Activated CD4-positive, alpha-beta T cell treated with anti-CD3 and anti-CD28 coated beads, Interleukin-2, amount 50 U/mL, for 48 hours (primary cell): ENCODE data around the gene ZNF507.
A peak's percentile ranks its signal among the peaks of the same experiment; 100 is the strongest.

Experiments
- DNase-seq, 2 experiments: peaks; one replicate each; pipeline ENCODE4 v3.0.0-alpha.2; 2020

ZNF507 gene

DNA sequence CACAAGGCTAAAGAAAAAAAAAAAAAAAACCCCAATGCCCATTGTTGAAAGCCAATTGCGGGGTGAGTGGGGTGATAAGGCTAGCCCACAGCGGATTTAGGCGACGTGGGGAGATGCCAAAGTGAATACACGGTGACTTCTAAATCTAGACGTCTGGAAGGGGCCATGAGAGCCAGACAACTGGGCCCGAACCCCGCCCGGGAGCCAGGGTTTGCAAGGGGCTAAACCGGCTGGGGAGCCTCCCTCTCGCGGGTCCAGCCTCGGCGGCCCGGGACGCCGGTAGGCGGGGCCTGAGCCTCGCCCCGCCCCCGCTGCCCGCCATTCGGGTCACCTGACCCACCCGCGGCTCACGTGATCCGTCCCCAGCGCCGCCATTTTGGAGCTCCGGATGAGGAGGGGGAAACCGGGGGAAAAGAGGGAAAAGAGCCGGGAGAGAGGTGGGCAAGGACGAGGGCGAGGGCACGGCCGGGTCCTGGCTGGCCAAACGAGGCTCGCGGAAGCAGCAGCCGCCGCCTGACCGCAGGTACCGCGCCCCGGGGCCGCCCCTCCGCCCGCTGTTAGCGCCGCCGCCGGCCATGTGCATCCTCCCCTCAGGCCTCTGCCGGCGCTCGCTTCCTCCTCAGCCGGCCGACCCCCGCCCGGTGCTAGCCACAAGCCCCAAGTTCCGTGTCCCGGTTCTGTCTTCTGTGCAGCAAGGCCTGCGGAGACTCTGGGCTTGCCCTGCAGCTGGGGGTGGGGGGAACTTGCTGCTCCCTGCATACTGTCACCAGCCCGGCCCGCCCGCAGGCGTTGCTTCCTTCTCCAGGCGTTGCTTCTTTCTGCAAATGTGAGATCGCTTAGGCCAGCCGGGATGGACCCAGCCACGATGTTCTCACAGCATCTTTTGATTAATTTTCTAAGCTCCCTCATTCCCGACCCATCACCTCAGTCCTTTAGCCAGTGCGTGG lies at the start of gene ZNF507:
Gene ZNF507, plus strand, starts transcription at position 350 of the 947 bp plus-strand sequence. CDS start 7,221 bp downstream, outside the sequence.
- peak; percentile 87 to 88 for DNase-seq

DNA sequence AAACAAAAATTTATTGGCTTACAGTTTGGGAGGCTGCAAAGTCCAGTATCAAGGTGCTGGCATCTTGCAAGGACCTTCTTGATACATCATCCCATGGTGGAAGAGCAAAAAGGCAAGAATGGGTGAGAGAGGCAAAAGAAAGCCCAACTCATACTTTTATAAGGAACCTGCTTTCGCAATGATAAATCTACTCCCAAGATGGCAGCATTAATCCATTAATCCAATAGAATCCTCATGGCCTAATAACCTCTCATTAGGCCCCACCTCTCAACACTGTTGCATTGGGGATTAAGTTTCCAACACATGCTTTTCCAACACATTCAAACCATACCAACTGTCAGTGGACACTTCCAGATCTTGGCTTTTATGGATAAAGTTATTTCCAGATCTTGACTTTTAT lies 48.7 kb upstream of the ZNF507 start:
- DNase-seq: no peak

DNA sequence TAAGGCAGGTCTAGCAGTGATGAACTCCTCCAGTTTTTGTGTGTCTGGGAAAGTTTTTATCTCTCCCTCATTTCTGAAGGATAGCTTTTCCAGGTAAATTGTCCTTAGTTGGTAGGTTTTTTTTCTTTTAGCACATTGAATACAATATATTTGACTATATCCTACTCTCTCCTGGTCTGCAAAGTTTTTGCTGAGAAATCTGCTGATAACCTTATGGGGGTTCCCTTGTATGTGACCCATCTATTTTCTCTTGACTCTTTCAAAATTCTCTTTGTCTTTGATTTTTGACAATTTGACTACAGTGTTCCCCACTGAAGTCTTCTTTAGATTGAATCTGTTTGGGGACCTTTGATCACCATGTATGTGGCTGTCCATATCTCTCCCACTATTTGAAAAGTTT lies 42.6 kb upstream of the ZNF507 start:
- no peak for DNase-seq

DNA sequence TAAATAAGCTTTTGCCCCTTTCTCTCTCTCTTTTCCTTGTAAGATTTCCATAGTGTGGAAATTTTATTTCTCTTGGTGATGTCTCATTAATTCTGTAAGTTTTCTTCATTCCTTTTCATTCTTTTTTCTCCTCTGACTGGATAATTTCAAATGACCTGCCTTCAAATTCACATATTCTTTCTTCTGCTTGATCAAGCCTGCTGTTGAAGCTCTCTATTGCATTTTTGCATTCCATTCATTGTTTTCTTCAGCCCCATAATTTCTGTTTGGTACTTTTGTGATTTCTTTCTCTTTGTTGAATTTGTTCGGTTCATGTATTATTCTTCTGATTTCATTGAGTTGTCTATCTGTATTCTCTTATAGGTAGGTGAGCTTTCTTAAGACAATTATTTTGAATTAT lies 42.2 kb upstream of the ZNF507 start:
- no peak for DNase-seq

DNA sequence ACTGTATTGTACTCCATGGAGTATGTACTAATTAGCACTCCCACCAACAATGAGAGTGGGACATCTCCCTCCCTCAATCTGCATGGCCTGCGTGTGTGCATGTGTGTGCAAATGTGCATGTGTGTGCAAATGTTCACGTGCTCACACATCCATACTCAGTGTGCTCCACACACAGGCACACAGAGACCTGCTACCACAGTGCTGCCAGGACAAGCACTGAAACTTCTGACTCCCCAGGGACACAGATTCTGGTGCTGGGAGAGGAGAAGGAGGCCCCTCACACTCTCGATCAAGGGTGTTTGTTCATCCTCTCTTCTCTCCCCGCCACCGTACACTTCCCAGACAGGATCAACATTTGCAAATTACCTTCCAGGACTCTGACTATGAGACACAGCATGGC lies 37.8 kb upstream of the ZNF507 start:
- no peak for DNase-seq

DNA sequence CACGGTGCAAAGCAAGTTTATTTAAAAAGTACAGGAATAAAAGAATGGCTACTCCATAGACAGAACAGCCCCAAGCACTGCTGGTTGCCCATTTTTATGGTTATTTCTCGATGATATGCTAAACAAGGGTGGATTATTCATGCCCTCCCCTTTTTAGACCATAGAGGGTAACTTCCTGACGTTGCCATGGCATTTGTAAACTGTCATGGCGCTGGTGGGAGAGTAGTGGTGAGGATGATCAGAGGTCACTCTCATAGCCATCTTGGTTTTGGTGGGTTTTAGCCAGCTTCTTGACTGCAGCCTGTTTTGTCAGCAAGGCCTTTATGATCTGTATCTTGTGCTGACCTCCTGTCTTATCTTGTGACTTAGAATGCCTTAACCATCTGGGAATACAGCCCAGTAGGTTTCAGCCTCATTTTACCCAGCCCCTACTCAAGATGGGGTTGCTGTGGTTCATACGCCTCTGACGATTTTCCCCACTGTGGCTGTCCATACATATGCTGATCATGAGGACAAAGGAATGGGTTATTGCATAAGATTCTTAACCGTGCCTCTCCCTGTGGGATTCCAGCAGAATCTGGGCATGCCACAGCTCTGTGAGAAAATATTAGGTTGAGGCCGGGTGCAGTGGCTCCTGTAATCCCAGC lies 36.9 kb upstream of the ZNF507 start:
- DNase-seq: no peak

DNA sequence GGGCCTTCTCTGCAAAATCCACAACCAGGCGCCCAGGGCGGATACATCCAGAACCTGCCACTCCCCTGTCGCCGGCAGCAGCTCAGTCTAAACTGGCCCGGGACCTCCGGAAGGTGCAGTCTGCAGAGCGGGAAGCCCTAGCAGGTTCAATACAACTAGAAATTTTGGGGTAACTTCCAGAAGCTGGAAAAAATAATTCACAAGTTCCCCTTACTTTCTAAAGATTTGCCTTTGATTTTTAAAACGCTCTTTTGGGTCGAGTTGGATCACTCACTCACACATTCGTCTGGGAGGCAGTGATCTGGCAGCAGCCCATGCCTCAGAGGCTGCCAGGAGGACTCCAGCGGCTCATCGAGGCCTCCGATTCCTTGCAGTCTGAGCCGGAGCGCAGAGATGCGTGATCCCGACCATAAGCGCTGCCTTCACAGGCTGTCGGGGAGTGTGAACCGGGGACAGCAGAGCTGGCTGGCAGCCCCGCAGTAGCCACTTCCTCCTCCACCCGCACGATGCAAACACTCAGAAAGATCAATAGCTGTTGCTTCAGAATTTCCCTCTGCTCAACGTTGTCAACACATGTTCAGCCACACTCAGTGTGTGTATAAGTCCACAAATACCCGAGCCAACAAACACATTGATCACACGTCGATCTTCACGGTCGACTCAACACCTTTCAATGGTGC lies 35.6 kb upstream of the ZNF507 start:
- DNase-seq: no peak

DNA sequence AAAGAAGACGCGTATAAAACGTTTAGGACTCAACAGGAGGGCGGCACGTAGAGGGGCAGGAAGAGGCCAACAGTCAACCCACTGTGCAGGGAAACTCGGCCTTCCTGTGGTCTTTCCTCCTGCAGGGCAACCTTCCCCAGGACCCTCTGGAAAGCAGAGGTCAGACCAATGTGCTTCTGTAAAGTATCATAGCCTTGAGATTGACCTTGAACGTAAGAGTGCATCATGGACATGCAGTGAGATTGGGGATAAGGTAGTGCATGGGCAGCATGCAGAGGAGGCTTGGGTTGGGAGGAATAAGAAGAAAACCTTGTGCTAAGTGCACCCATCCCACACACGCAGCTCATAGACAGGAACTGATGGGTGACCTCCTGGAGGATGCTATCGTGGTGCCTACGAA lies 34.0 kb upstream of the ZNF507 start:
- no peak for DNase-seq

DNA sequence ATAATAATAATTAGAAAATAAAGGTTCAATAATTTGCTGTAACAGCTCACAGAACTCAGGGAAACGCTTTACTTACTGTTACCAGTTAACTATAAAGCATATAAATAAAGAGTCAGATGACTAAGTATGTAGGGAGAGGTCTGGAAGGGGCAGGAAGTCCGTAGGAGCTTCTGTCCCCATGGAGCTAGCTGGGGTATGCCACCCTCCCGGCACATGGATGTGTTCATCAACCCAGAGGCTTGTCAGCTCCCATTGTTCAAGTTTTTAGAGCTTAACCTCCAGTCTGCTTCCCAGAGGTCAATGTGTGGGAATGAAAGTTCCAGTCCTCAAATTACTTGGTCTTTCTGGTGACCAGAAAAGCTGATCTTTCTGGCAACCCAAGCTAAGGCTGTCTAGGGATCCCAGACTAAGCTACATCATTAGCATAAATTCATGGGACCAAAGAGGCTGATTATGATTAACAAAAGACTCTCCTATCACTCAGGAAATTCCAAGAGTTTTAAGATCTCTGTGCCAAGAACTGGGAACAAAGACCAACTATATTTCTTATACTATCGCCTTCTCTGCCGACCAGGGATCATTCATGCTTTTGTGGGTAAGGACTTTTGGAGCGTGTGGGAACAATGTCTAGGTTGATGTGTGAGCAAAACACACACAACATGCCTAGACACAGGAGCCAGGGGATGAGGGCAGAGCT lies 31.7 kb upstream of the ZNF507 start:
- no peak for DNase-seq

DNA sequence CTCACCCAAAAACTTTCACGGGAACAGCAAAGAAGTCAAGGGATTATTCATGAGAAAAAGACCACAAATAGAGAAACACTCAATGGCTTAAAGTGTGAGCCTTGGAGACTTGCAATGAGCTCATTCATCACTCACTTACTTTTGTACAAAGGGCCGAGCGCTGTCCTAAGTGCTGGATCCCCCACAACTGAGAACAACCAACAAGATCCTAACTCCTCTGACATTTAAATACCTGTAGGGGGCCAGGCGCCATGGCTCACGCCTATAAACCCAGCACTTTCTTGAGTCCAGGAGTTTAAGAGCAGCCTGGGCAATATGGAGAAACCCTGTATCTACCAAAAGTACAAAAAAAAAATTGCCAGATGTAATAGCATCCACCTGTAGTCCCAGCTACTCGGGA lies 29.4 kb upstream of the ZNF507 start:
- DNase-seq: no peak

DNA sequence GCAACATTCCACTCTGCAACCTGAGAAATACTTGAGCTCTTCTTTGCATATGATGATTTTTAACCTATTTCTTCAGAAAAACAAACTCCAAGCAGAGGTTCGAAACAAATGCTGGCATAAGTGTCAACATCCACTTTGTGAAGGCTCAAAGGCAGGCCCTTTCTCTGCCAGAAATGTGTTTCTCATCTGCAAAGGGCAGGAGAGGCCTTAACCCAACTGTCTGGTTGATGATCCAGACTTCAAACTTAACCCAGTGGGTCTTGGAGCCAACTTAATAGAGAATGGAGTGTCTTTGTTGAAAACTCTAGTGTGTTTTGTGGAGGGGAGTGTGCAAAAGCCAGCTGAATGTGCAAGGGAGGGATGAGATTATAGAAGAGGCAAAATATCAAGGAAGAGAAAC lies 28.3 kb upstream of the ZNF507 start:
- no peak for DNase-seq

DNA sequence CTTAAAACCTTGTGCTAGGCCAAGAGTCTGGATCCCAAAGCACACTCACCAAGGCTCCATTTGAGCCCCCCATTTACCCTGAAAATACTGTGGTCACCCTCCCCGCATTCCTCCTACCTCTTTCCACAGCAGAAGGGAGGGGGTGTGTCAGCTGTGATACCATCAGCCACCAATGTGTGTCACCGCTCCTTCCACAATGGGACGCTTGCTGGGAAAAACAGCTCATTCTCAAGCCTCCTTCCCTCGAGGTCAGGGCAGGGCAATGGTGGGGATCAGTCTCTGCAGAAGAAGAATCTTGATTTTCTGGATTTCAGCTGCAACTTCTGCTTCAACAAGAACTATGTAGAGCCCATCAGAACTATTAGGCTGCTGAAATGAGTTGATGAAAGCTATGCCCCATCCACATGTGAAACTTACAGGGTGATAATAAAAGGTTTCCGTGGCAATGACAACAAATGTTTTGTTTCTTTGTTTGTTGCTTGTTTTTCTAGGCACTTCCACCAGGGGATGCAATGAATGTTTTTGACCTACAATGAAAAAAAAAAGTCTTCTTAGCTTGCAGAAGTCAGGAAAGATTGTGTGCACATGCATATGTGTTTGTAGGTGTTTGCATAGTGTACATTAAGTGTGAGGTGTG lies 26.4 kb upstream of the ZNF507 start:
- peak; percentile 5 to 9 for DNase-seq

DNA sequence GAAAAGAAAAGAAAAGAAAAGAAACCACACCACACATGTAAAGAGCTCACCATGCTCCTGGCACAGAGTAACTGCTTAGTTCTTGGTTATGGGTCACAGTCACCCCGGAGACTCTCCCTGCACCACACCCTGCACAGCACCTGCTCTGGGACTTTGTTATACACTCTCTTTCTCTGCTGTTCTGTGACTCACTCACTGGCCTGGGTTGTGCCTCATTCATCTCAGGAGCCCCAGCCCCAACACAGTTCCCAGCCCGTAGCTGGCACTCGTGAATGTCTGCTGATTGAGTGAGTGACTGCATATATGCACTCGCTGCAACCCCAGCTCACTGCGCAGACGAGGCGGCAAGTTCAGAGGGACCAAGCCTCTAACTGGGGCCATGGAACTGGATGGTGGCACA lies 22.9 kb upstream of the ZNF507 start:
- no peak for DNase-seq

DNA sequence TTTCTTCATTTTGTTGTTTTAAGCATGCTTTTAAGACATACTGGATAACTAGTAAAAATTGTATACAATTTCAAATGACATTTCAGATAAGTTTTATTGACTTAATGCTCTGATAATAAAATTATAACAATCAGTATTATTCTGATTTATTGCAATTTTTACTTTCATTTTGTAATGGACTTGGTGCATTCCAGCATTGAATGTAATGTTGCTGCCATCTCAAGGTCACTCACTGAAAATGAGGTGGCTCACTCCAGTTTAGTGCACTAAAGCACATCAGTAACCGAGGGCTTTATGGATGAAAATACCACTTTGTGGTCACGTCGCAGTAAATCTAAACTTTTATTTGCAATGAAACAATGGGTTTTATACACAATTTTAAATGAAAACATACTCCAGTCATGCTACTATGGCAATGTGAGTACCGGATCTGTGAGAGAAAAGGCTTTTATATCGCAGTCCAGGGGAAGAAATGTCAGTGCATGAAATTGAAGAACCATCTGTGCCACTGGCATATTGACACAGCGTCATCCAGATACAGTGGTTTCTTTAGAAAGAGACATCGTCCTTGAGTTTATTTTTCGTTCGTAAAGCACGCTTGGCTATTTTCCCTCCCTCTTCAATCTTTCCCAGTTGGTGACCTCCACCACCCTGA lies 20.7 kb upstream of the ZNF507 start:
- no peak for DNase-seq

DNA sequence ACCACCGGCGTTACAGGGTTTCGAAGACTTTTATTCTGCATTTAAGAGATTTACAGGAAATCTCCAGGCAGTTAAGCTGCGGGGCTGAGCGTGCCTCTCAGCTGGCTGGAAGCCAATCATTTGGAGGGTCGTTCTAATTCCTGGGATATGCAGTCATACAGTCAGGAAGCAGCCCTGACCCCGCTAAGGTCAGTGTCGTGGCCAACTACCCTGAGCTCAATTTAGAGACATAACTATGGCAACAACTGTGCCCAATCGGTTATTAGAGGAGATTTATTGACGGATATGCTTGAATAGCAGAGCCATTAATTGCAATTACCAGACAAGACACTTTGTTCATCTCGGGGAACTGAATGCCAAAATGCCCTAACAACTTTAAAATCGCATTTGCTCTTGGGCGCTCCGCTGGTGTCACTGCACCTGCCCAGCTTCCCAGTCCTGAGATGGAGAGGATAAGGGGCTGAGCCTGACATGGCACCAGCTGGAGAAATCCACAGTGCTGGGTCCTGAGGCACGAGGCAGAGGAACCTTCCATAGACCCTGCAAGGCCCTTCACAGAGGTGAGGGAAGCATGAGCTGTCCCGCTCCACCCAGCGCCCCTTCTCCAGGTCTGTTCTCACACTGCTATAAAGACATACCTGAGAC lies 15.1 kb upstream of the ZNF507 start:
- no peak for DNase-seq

DNA sequence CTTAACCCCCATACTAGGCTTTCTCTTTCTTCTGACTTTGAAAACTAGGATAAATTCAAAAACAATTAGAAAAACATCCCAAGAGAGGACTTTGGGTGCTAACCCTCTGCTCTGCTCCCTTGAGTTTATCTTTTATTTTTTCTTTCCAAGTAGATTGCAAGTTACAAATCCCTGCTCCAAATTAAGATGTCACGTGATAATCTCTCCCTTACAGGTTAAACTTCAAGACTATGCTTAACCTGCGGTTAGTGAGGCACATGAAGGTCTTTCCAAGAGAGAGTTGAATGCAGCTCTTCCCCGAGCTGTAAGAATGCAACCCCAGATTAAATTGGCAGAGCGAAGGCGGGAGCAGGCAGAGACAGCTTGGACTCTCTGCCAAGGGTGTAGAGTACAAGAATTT lies 12.2 kb upstream of the ZNF507 start:
- no peak for DNase-seq

DNA sequence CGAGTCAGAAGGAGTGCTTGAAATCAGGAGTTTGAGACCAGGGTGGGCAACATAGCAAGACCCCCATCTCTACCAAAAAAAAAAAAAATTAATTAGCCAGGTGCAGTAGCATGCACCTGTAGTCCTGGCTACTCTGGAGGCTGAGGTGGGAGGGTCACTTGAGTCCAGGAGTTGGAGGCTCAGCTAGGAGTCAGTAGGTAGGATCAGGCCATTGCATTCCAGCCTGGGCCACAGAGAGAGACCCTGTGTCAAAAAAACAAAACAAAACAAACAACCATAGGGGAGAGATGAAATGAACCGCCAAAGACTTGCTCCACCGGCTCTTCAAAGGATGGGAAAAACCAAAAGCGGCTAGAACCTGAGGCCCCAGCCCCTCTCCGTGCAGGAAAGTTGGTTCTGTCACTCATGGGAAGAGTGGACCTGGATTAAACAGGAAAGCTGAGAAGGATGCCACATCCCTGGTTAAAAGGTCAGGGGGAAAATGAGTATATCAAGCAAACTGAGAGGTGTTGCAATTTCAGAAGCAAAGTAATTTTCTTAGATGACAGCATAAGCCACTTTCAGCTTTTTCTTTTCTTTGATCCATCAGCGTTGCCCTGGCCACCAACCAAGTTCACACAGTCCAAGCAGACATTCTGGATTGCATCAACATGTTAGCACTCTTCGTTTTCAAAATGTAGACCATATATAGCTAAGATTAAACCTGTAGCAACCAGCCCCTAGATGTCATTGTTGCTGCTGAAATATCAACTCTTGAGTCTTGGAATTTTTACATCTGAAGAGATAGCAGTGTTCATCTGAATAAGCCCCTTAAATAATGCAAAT lies 8.9 kb upstream of the ZNF507 start:
- no peak for DNase-seq

DNA sequence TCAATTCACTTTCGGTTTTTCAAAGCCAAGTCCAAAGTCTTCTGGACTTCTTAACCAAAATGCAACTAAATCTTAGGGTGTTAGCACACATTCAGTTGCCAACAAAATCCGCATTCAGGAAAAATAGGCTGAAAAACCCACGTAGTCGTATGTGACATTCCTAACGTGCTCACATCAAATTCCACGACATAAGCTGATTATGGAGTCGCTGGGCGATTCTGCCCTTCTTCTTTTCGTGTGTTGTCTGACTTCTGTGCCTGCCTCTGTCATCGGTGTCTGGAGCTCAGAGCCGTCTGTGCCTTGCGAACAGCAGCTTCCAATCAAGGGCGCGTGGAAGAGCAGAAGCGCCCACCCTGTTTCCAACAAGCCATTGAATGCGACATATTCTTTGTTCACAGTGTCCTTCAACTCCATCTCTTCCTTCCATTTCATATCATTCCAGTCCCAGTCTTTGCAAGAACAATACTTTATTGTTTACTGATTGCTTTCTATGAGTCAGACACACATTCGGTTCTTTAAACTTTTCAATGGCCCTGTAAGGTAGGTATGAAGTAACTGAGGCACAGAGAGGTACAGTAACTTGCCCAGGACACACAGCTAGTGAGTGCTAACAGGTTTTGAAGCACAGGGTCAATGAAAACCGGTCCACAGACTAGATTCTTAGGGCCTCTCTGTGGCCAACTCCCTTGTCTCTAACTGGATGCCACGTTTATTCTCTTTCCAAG lies 8.2 kb upstream of the ZNF507 start:
- DNase-seq: no peak

DNA sequence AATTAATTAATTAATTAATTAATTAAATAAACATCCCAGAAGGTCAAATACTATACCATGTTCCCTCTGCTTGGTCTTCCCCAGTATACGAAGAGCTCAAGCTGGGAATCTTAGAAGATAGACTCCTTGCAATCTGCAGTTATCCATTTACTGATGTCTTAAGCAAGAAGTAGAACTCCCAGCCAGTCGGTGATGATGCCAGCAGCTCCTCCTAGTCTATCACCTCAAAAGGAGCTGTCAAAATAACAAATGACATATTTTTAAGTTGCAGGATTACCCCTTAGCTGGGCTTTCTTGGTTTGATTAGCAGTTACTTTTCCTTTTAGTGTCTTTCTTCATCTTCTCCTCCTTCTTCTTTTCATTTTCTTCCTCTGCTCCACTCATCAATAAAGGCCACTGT lies 6.0 kb upstream of the ZNF507 start:
- DNase-seq: no peak
